Ovary (tissue), 3 donors: ENCODE measurements around the gene MYT1.

Experiments
- CTCF ChIP-seq, 3 donors: fragments of 450-650 bp in 2 of 3; fragments of 200-600 bp in 1 of 3; IDR thresholded peaks; one replicate each; pipeline versions ENCODE4 v1.5.1 to v1.8.0; 2016 to 2022; ENCODE audit warnings: antibody characterized with exemption in 3 of 3, mild to moderate bottlenecking in 1 of 3
- EP300 ChIP-seq: sonication (generic); formaldehyde crosslinking; IDR thresholded peaks from one replicate; pipeline ENCODE4 v1.6.1; 2017; ENCODE audit warnings: antibody characterized with exemption
- POLR2A ChIP-seq: fragments of 450-650 bp; IDR thresholded peaks from one replicate; pipeline ENCODE4 v1.6.1; 2017; ENCODE audit warnings: antibody characterized with exemption, mild to moderate bottlenecking, moderate library complexity
- donor health status: DM: no; HTN: no; CAD: no.

DNA sequence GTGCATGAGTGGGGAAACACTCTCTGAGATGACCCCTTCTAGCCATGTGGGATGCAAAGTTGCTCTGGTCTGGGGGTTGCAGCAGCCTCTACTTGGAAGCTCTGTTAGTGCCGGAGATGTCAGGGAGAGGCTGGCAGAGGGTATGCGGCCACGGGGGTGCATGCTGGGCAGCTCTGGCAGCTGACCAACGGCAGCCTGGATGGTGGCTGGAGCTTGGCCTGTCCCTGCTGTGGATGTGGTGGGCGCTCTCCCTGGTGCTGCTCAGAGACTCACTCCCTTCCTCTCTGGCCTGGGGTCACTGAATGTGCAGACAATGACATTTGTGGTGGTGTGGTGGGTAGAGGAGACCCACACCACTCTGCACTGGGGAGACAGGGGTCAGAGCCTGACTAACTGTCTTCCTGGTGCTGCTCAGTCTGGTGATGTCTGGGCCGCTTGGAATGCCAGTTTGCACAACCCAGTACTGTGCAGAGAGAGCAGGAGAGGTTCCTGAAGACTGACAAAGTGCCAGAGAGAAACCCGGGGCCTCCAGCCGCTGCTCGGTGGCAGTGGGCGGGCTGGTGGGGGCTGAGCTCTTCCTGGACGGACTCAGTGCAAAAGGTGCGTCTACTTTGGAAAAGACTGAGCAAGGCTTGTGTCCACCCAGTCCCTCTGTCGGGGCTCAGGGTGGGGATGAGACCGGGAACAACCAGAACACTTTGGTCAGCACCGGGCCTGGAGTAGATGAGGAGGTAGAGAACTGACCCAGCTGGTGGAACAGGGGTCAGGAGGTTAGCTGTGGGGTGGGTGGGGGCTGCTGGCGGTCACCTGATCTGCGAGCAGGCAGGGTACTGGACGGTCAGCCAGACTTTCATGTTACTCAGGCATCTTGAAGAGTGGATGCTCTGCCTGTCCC is 2.7 kb downstream of the MYT1 start:
- no peak for TF ChIP-seq CTCF (IDR thresholded peaks at IDR 0.05)
- TF ChIP-seq POLR2A = no peak
- TF ChIP-seq EP300 = no peak
